Endothelial cell of umbilical vein (primary cell): ENCODE measurements around the gene NDUFA13. TPM values are rescaled to one million over a fixed set of nuclear protein-coding genes. Genes with fewer than 3 reads are reported as not detected.

Experiments used
- BruUV-seq: library from RNA; stranded (reverse); fragments of 400-500 nt; replicated peaks from 2 replicates; lab custom pipeline; 2021; lab: Mats Ljungman, UMichigan
- CTCF ChIA-PET: fragments of 300-600, 350-600 bp; sonication (Branson Sonifier 250); formaldehyde crosslinking; loops from one replicate; lab custom pipeline; 2021; ENCODE audit warnings: antibody characterized with exemption, inconsistent platforms; lab: Charles Lee
- POLR2A ChIA-PET: fragments of 300-600, 350-600 bp; sonication (Branson Sonifier 250); formaldehyde crosslinking; loops from one replicate; lab custom pipeline; 2021; ENCODE audit warnings: antibody characterized with exemption, inconsistent platforms; lab: Charles Lee
- DNase-seq: peaks from one replicate; pipeline ENCODE4 v3.0.0-alpha.2; 2011; ENCODE audit warnings: low read depth, low spot score
- FAIRE-seq: peaks from 2 replicates; lab custom pipeline; 2011; peaks lifted over from hg19 to GRCh38; lab: Jason Lieb, UNC
- H2AFZ ChIP-seq: 2 replicates; pipeline ENCODE4 v1.6.0; 2012; ENCODE audit warnings: low read depth, low read length, control low read depth, inconsistent platforms
- H3K27ac ChIP-seq: 2 replicates; pipeline ENCODE4 v1.5.1; 2011; ENCODE audit warnings: low read depth, mild to moderate bottlenecking, control low read depth, low read length, moderate library complexity; ENCODE audit not compliant: insufficient read depth
- H3K27me3 ChIP-seq, 2 experiments: 2 replicates each; pipeline versions ENCODE4 v1.6.0 to v1.6.1; 2011; ENCODE audit warnings: low read length in 2 of 2, mixed read lengths in 1 of 2; ENCODE audit not compliant: control insufficient read depth in 2 of 2, insufficient read depth in 2 of 2
- H3K36me3 ChIP-seq, 2 experiments: 2 replicates in 1 of 2; 3 replicates in 1 of 2; pipeline ENCODE4 v1.5.1; 2011; ENCODE audit warnings: low read length in 2 of 2, mild to moderate bottlenecking in 1 of 2, moderate library complexity in 1 of 2; ENCODE audit not compliant: control insufficient read depth in 2 of 2, insufficient read depth in 2 of 2; ENCODE audit errors: extremely low read depth in 1 of 2
- H3K4me1 ChIP-seq: 3 replicates; pipeline ENCODE4 v1.5.1; 2011; ENCODE audit warnings: mild to moderate bottlenecking, low read length; ENCODE audit not compliant: control insufficient read depth, insufficient read depth; ENCODE audit errors: extremely low read depth
- H3K4me2 ChIP-seq: 2 replicates; pipeline ENCODE4 v1.6.1; 2011; ENCODE audit warnings: low read length, control low read depth, mixed read lengths; ENCODE audit not compliant: insufficient read depth
- H3K4me3 ChIP-seq, 3 experiments: fragments of 200-600 bp in 1 of 3; sonication (generic), shearing (Covaris generic) in 1 of 3; replicated peaks in 1 of 3; 2 replicates each; pipeline ENCODE4 v1.5.1; 2011 to 2016; ENCODE audit warnings: control low read depth in 3 of 3, low read length in 3 of 3, mild to moderate bottlenecking in 2 of 3, inconsistent platforms in 1 of 3, low read depth in 1 of 3, moderate library complexity in 1 of 3; ENCODE audit not compliant: insufficient read depth in 1 of 3
- H3K79me2 ChIP-seq: 2 replicates; pipeline ENCODE4 v1.6.0; 2012; ENCODE audit warnings: low read length, inconsistent platforms; ENCODE audit not compliant: control insufficient read depth, insufficient read depth
- H3K9ac ChIP-seq: replicated peaks from 2 replicates; pipeline ENCODE3; 2011; ENCODE audit warnings: low read length, control low read depth; ENCODE audit not compliant: insufficient read depth; ENCODE audit errors: extremely low read depth
- H3K9me1 ChIP-seq: replicated peaks from 3 replicates; pipeline ENCODE4 v1.6.0; 2011; ENCODE audit warnings: mild to moderate bottlenecking, low read length; ENCODE audit not compliant: control insufficient read depth, insufficient read depth; ENCODE audit errors: extremely low read depth
- H3K9me3 ChIP-seq: replicated peaks from 2 replicates; pipeline ENCODE4 v1.5.1; 2012; ENCODE audit warnings: low read length, inconsistent platforms; ENCODE audit not compliant: control insufficient read depth, insufficient read depth
- H4K20me1 ChIP-seq: replicated peaks from 2 replicates; pipeline ENCODE3; 2011; ENCODE audit warnings: mild to moderate bottlenecking, low read length; ENCODE audit not compliant: control insufficient read depth, insufficient read depth; ENCODE audit errors: extremely low read depth
- CTCF ChIP-seq, 2 donors: IDR thresholded peaks; 1 replicate in 1 of 2; 2 replicates in 1 of 2; pipeline ENCODE4 v1.5.1; 2011; ENCODE audit warnings: low read length in 2 of 2, mild to moderate bottlenecking in 2 of 2, moderate library complexity in 2 of 2, control low read depth in 1 of 2, inconsistent platforms in 1 of 2, low read depth in 1 of 2; ENCODE audit not compliant: insufficient read depth in 1 of 2; ENCODE audit errors: extremely low read depth in 1 of 2
- EZH2 ChIP-seq: IDR thresholded peaks from 2 replicates; pipeline ENCODE4 v1.6.1; 2012; ENCODE audit warnings: borderline replicate concordance, low read depth, mild to moderate bottlenecking, moderate library complexity, low read length, inconsistent platforms; ENCODE audit not compliant: severe bottlenecking
- FOS ChIP-seq: IDR thresholded peaks from 2 replicates; pipeline ENCODE4 v1.6.1; 2011; ENCODE audit warnings: mild to moderate bottlenecking, low read length, moderate library complexity, borderline replicate concordance; ENCODE audit not compliant: insufficient read depth
- GATA2 ChIP-seq: IDR thresholded peaks from 2 replicates; pipeline ENCODE4 v1.7.0; 2011; ENCODE audit warnings: low read depth, mild to moderate bottlenecking, moderate library complexity, mixed read lengths, low read length; ENCODE audit not compliant: insufficient read length, insufficient read depth
- JUN ChIP-seq: IDR thresholded peaks from 2 replicates; pipeline ENCODE4 v1.6.1; 2011; ENCODE audit warnings: borderline replicate concordance, low read depth; ENCODE audit not compliant: insufficient read length, insufficient read depth
- MAX ChIP-seq: IDR thresholded peaks from 2 replicates; pipeline ENCODE4 v1.6.1; 2011; ENCODE audit not compliant: insufficient read depth, insufficient read length
- MYC ChIP-seq: IDR thresholded peaks from one replicate; pipeline ENCODE4 v1.6.1; 2011; ENCODE audit warnings: mild to moderate bottlenecking, low read depth, low read length
- POLR2A ChIP-seq: IDR thresholded peaks from 2 replicates; pipeline ENCODE4 v1.6.1; 2012; ENCODE audit warnings: low read depth, mild to moderate bottlenecking, control low read depth, low read length
- POLR2AphosphoS5 ChIP-seq: IDR thresholded peaks from 2 replicates; pipeline ENCODE4 v1.6.1; 2012; ENCODE audit warnings: low read depth, mild to moderate bottlenecking, control low read depth, low read length, moderate library complexity; ENCODE audit not compliant: insufficient read depth
- dilution Hi-C: fragments of 300-500 bp; cut with MboI; formaldehyde crosslinking; loops from one replicate; pipeline ENCODE4 v1.15.0; 2019; ENCODE audit warnings: low sequenced_read_pairs; ENCODE audit not compliant: extremely low pct_ligation_motif_present
- intact Hi-C: fragments of 100-400 bp; cut with micrococcal nuclease; formaldehyde crosslinking; loops from one replicate; pipeline ENCODE4 v1.10.0; 2022
- polyA plus RNA-seq, 4 experiments: library from polyadenylated mRNA; depleted of rRNA in 3 of 4; stranded (reverse) in 3 of 4; unstranded in 1 of 4; fragments of >200 nt; gene quantifications; 2 replicates each; pipeline versions ENCODE4 v1.2.1 to v1.2.3, GENCODE V29; 2011 to 2012; ENCODE audit warnings: missing spikeins in 1 of 4
- total RNA-seq: library from RNA; stranded (reverse); gene quantifications from 2 replicates; pipeline ENCODE4 v1.2.3, GENCODE V29; 2021

NDUFA13 gene
- total and polyA plus RNA-seq, 2 donors (not counting 3 experiments of a cell fraction or from before 2014, with no cell fraction given) = 246 to 799 TPM

DNA sequence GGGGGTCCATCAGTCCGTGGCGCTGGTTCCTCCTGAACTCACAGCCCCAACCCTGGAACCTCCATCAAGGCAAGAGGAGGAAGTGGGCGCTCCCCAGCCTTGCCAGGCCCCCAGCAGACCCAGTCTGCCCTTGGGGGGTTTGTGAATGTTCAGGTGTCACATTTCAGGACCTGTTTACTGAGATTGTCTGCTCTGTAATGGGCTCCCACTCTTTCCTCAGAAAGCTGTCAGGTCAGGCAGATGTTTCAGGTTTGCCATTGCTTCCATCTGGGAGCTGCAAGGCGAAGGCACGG lies 30.1 kb upstream of the NDUFA13 start:
- no peak for FAIRE-seq
- Histone ChIP-seq H3K9me1 (no peaks in the 10 kb centered on the region), H4K20me1 (no peaks in the 10 kb centered on the region), H3K27me3 (no peaks in the 10 kb centered on the region), H2AFZ (no peak overlapping the region), H3K4me1 (peaks cover 29% of the 10 kb centered on the region), H3K4me3 (no peak overlapping the region), H3K9me3 (no peaks in the 10 kb centered on the region), H3K27ac (no peak overlapping the region), H3K36me3 (peaks cover 0 to 4% of the 10 kb centered on the region in 2 experiments), H3K4me2 (no peak overlapping the region), H3K9ac (no peak overlapping the region), H3K79me2 (peaks cover 71% of the 10 kb centered on the region)
- BruUV-seq = no TSS peak
- TF ChIP-seq FOS (no peak), CTCF (IDR thresholded peaks at IDR 0.05; ENCODE audit: extremely low read depth in 1 of 2, insufficient read depth in 1 of 2, low read depth in 1 of 2, low read length in 2 of 2) (no peak), EZH2 (no peak), MYC (no peak), MAX (no peak), POLR2A (no peak), JUN (no peak), GATA2 (no peak), POLR2AphosphoS5 (no peak)
- no peak for DNase-seq
- ChIA-PET POLR2A (no interaction called here), CTCF (interaction anchor here (0.9 kb wide), 1 partner anchor 44 kb away, joined by 3 read pairs; no protein-coding TSS in a partner anchor)
- intact Hi-C loops (loop anchor here (10.0 kb wide), 1 partner anchor 291 kb away; the partner anchor contains the start of genes BORCS8 and RFXANK), dilution Hi-C loops (no loop called here)
